ENCODE measurements around the gene SUFU.

DNA sequence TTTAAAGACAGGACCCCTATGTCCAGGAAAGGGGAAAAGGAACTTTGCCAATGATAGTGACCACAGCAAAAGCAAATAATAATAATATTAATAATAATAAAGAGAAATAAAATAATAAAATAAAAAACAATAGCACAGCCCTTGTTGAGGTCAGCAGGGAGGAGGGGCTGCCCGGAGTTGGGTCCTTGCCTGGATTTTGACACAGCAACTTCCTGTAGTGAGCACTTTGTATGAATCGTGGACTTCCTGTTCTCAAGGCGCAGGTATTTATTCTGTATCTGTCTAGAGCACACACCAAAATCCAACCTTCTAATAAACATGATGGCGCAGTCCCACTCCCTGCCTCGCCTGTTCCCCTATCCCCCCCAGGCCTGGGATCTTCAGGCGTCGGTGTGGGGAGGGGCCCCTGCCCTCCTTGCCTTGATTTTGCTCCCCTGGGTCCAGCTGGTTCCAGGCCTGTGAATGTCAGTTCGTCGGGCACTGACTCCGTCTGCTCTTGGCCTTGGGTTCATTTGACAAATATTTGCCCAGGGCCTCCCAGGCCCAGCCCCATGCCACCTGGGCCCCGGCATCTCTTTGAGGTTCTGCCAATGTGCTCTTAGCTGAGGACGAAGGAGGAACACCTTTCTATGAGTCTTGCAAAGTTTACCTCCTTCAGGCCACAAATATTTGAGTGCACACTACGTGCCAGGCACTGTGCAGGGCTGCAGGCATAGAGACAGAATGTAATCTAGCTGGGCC lies 154.4 kb downstream of the SUFU start:
- TF ChIP-seq, protein P1, sequence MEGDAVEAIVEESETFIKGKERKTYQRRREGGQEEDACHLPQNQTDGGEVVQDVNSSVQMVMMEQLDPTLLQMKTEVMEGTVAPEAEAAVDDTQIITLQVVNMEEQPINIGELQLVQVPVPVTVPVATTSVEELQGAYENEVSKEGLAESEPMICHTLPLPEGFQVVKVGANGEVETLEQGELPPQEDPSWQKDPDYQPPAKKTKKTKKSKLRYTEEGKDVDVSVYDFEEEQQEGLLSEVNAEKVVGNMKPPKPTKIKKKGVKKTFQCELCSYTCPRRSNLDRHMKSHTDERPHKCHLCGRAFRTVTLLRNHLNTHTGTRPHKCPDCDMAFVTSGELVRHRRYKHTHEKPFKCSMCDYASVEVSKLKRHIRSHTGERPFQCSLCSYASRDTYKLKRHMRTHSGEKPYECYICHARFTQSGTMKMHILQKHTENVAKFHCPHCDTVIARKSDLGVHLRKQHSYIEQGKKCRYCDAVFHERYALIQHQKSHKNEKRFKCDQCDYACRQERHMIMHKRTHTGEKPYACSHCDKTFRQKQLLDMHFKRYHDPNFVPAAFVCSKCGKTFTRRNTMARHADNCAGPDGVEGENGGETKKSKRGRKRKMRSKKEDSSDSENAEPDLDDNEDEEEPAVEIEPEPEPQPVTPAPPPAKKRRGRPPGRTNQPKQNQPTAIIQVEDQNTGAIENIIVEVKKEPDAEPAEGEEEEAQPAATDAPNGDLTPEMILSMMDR (conservative IDR thresholded peaks at IDR 0.05; ENCODE audit: low read depth, low read length) = no peak
- no peak for TF ChIP-seq POLR2A (IDR thresholded peaks at IDR 0.05; ENCODE audit: low read depth, low read length)
- TF ChIP-seq BHLHE40 (IDR thresholded peaks at IDR 0.05; ENCODE audit: low read depth, low read length) = no peak

Data from IMR-90 (cell line).